HUES6 (cell line): Measurements from ENCODE around the gene TREX2.

Source experiments
- H3K27ac ChIP-seq: 2 replicates; pipeline ENCODE4 v1.7.0; 2013; ENCODE audit warnings: low read depth, mild to moderate bottlenecking, low read length, inconsistent platforms
- H3K27me3 ChIP-seq: 2 replicates; pipeline ENCODE4 v1.6.1; 2013; ENCODE audit warnings: low read length; ENCODE audit not compliant: control insufficient read depth, insufficient read depth
- H3K36me3 ChIP-seq: 2 replicates; pipeline ENCODE4 v1.6.1; 2013; ENCODE audit warnings: low read length; ENCODE audit not compliant: control insufficient read depth, insufficient read depth
- H3K4me1 ChIP-seq: 2 replicates; pipeline ENCODE4 v1.6.1; 2013; ENCODE audit warnings: low read length; ENCODE audit not compliant: control insufficient read depth, insufficient read depth
- H3K4me3 ChIP-seq: 2 replicates; pipeline ENCODE4 v1.5.1; 2013; ENCODE audit warnings: low read depth, low read length
- H3K9ac ChIP-seq: one replicate; pipeline ENCODE4 v1.6.1; 2013; ENCODE audit warnings: mild to moderate bottlenecking, low read length
- H3K9me3 ChIP-seq: 2 replicates; pipeline ENCODE4 v1.6.1; 2013; ENCODE audit warnings: low read depth, low read length; ENCODE audit not compliant: control insufficient read depth, insufficient read depth

TREX2 gene

GRCh38 chrX:153456161-153456560 lies 10.3 kb upstream of the TREX2 start:
- Histone ChIP-seq H3K27ac (no peak overlapping the region), H3K4me3 (no peak overlapping the region), H3K4me1 (no peaks in the 10 kb centered on the region), H3K36me3 (peaks cover 48% of the 10 kb centered on the region), H3K9me3 (peaks cover 29% of the 10 kb centered on the region; the same call in 1 of the 2 replicates), H3K9ac (no peak overlapping the region), H3K27me3 (no peaks in the 10 kb centered on the region)

- H3K27ac ChIP-seq, result no peak overlapping the region
- peaks cover 52% of the 10 kb centered on the region for H3K36me3 ChIP-seq
- peaks cover 30% of the 10 kb centered on the region; the same call in 1 of the 2 replicates for H3K9me3 ChIP-seq
- no peak overlapping the region for H3K4me3 ChIP-seq
- H3K4me1 ChIP-seq, result no peaks in the 10 kb centered on the region
- H3K9ac ChIP-seq, result no peak overlapping the region
- no peaks in the 10 kb centered on the region for H3K27me3 ChIP-seq
Observed at GRCh38 chrX:153455571-153455970, 9.7 kb upstream of the TREX2 start.

GRCh38 chrX:153454901-153455550 lies 9.2 kb upstream of the TREX2 start:
- Histone ChIP-seq H3K27me3 (no peaks in the 10 kb centered on the region), H3K9me3 (peaks cover 31% of the 10 kb centered on the region; the same call in 1 of the 2 replicates), H3K4me3 (no peak overlapping the region), H3K9ac (no peak overlapping the region), H3K27ac (no peak overlapping the region), H3K4me1 (no peaks in the 10 kb centered on the region), H3K36me3 (peaks cover 57% of the 10 kb centered on the region)

- Histone ChIP-seq H3K4me1 (no peaks in the 10 kb centered on the region), H3K4me3 (no peak overlapping the region), H3K27ac (no peak overlapping the region), H3K9me3 (peaks cover 28% of the 10 kb centered on the region; the same call in 1 of the 2 replicates), H3K27me3 (no peaks in the 10 kb centered on the region), H3K36me3 (peaks cover 42% of the 10 kb centered on the region), H3K9ac (no peak overlapping the region)
Observed at GRCh38 chrX:153450949-153451277, 5.1 kb upstream of the TREX2 start.

- Histone ChIP-seq H3K9ac (no peak overlapping the region), H3K9me3 (peaks cover 30% of the 10 kb centered on the region; the same call in 1 of the 2 replicates)
Observed at GRCh38 chrX:153450114-153450948, 4.5 kb upstream of the TREX2 start.

GRCh38 chrX:153449368-153450113 lies 3.7 kb upstream of the TREX2 start:
- Histone ChIP-seq H3K27me3 (no peaks in the 10 kb centered on the region), H3K9me3 (peaks cover 29% of the 10 kb centered on the region; the same call in 1 of the 2 replicates), H3K4me3 (no peak overlapping the region), H3K36me3 (peaks cover 31% of the 10 kb centered on the region), H3K9ac (no peak overlapping the region), H3K4me1 (no peaks in the 10 kb centered on the region), H3K27ac (no peak overlapping the region)

More at GRCh38 chrX:153450114-153450948, 4.5 kb upstream of the TREX2 start:
- Histone ChIP-seq H3K4me1 (no peaks in the 10 kb centered on the region), H3K27me3 (no peaks in the 10 kb centered on the region), H3K27ac (no peak overlapping the region), H3K36me3 (peaks cover 37% of the 10 kb centered on the region), H3K4me3 (no peak overlapping the region)

- Histone ChIP-seq H3K27ac (no peak overlapping the region), H3K4me1 (no peaks in the 10 kb centered on the region), H3K4me3 (no peak overlapping the region)
Observed at GRCh38 chrX:153448556-153449367, 2.9 kb upstream of the TREX2 start.

GRCh38 chrX:153447581-153447960 lies 1.7 kb upstream of the TREX2 start:
- H3K4me3 ChIP-seq, result no peak overlapping the region
- H3K4me1 ChIP-seq, result no peaks in the 10 kb centered on the region
- no peaks in the 10 kb centered on the region for H3K27me3 ChIP-seq
- H3K9ac ChIP-seq, result no peak overlapping the region
- peaks cover 35% of the 10 kb centered on the region; the same call in 1 of the 2 replicates for H3K9me3 ChIP-seq
- no peak overlapping the region for H3K27ac ChIP-seq
- peaks cover 20% of the 10 kb centered on the region for H3K36me3 ChIP-seq

More at GRCh38 chrX:153448556-153449367, 2.9 kb upstream of the TREX2 start:
- Histone ChIP-seq H3K9ac (no peak overlapping the region), H3K36me3 (peaks cover 27% of the 10 kb centered on the region), H3K9me3 (peaks cover 31% of the 10 kb centered on the region; the same call in 1 of the 2 replicates), H3K27me3 (no peaks in the 10 kb centered on the region)

- Histone ChIP-seq H3K27me3 (no peaks in the 10 kb centered on the region), H3K27ac (no peak overlapping the region), H3K4me1 (no peaks in the 10 kb centered on the region), H3K9me3 (peaks cover 35% of the 10 kb centered on the region; the same call in 1 of the 2 replicates), H3K36me3 (peaks cover 20% of the 10 kb centered on the region), H3K9ac (no peak overlapping the region), H3K4me3 (no peak overlapping the region)
Observed at GRCh38 chrX:153446950-153447580, 1.2 kb upstream of the TREX2 start.

- no peaks in the 10 kb centered on the region for H3K4me1 ChIP-seq
- peaks cover 20% of the 10 kb centered on the region for H3K36me3 ChIP-seq
- H3K27ac ChIP-seq, result no peak overlapping the region
- H3K27me3 ChIP-seq, result no peaks in the 10 kb centered on the region
- peaks cover 35% of the 10 kb centered on the region; the same call in 1 of the 2 replicates for H3K9me3 ChIP-seq
- H3K9ac ChIP-seq, result no peak overlapping the region
- H3K4me3 ChIP-seq, result no peak overlapping the region
Observed at GRCh38 chrX:153446636-153446936, 730 bp upstream of the TREX2 start.
